ENCODE results near the gene RUSF1.

GRCh38 chr16:31486045-31486444 is 22.1 kb downstream of the RUSF1 start:
- TF ChIP-seq CTCF (conservative IDR thresholded peaks at IDR 0.05; ENCODE audit: low read depth, low read length) (no peak), EZH2phosphoT487 (IDR thresholded peaks at IDR 0.05; ENCODE audit: borderline replicate concordance, low read length) (no peak)

Measured in PC-3 (cell line).